Mucosa of descending colon (tissue), 3 donors: ENCODE measurements around the gene SYT7. TPM values are rescaled to one million over a fixed set of nuclear protein-coding genes. Genes with fewer than 3 reads are reported as not detected.

Experiments used
- ATAC-seq: fragments of 200-7000 bp; cut with Tn5 transposase; one replicate; pipeline ENCODE4 v1.9.1; 2020; ENCODE audit warnings: mild to moderate bottlenecking, moderate library complexity
- DNase-seq, 3 donors: peaks; one replicate each; pipeline ENCODE4 v3.0.0-alpha.2; 2020
- H3K36me3 ChIP-seq: fragments of 200-600 bp; one replicate; pipeline ENCODE4 v1.8.0; 2021; ENCODE audit warnings: low read depth, mild to moderate bottlenecking
- H3K4me1 ChIP-seq: fragments of 200-600 bp; one replicate; pipeline ENCODE4 v1.8.0; 2021; ENCODE audit warnings: low read depth, mild to moderate bottlenecking
- H3K4me3 ChIP-seq: fragments of 200-600 bp; one replicate; pipeline ENCODE4 v1.8.0; 2021; ENCODE audit warnings: mild to moderate bottlenecking
- H3K9me3 ChIP-seq: fragments of 200-600 bp; one replicate; pipeline ENCODE4 v1.8.0; 2021; ENCODE audit warnings: mild to moderate bottlenecking
- CTCF ChIP-seq: fragments of 200-600 bp; IDR thresholded peaks from one replicate; pipeline ENCODE4 v1.8.0; 2022; ENCODE audit warnings: antibody characterized with exemption, mild to moderate bottlenecking
- intact Hi-C, 2 donors: fragments of 100-400 bp; cut with DNase I in 1 of 2; cut with micrococcal nuclease in 1 of 2; formaldehyde crosslinking; loops; one replicate each; pipeline versions ENCODE4 v1.11.0 to v1.11.1; 2022; cut with DNase I, micrococcal nuclease
- total RNA-seq, 3 donors: library from RNA; stranded (reverse); fragmentation: NEBNext Ultra II Directional in 2 of 3; extraction: Animal tissue kit (Norgen Biotek cat#: 25700) in 2 of 3; gene quantifications; one replicate each; pipeline versions ENCODE4 v1.2.1 to v1.2.4, GENCODE V29; 2021 to 2023
- donor health status: DM: no; HTN: no; CAD: no; lungs with moderate emphysema.
- donor health status: DM: no; HTN: no; CAD: no.
- donor health status: DM: no; HTN: yes; CAD: no.

Gene SYT7
- total RNA-seq, 3 donors from 2014 or later = 8.2 to 19.7 (median 19.0) TPM

DNA sequence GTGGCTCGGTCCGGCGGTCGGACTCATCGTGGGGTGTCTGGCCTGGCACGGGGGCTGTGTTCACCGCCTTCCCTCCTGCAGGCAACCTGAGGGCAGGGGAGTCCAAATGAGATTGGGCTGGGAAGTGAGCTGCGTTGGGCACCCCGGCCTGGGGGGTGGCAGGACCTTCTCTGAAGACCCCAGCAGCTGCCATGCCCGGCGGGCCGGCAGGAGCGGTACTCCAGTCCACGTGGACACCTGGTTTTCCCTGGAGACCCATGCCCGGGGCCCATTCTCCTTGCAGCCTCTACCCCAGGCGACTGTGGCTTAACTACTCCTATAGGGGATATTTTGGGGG, 47.9 kb downstream of the SYT7 start:
- Histone ChIP-seq H3K4me1 (peaks cover 24% of the 10 kb centered on the region), H3K9me3 (no peaks in the 10 kb centered on the region), H3K4me3 (no peak overlapping the region), H3K36me3 (no peaks in the 10 kb centered on the region)
- TF ChIP-seq CTCF = no peak
- ATAC-seq = no peak
- intact Hi-C loops = no loop called here
- no peak for DNase-seq

DNA sequence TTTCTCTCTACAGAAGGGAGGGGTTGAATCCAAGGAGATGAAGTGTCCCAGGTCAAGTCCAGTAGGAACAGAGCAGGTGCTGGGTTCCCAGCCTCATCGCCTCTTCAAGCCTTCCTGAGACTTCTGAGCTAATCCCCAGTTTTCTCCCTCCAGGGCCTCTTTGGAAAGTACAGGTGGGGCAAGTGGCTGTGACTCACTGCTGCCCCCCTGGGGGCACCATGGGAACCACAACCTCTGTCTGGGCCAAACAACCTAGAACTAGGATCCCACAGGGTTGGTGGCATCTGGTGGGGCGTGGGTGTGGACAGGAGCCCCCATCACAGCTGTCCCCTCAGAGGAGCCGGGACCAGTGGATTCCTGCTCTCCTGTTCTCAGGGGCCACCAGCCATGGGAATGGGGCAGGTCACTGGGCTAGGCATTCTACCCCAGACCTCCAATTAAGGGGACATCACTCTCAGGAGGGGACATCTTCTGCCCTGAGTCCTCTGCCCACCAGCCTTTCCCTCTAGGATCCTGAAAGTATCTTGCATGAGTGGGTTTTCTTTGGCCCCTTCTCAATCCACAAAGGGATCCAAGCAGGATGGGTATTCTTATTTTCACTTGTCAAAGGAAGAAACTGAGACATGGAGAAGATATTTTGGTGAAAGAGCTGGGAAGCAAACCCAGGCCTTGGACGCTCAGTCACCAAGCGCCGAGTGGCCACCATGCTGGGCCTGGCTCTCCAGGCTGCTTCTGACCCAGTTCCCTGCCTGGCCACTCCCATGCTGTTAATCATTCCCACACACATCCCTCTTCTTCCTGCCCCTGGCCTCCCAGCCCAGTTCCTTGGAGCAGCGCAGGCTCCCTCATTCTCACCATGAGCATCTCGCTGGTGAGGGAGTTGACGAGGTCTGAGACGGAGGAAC, 48.5 kb downstream of the SYT7 start:
- peak; percentile 70 to 77 (median 72) for DNase-seq
- intact Hi-C loops = no loop called here
- ATAC-seq = peak; percentile 84
- peak; percentile 86 for TF ChIP-seq CTCF
- H3K4me3 ChIP-seq = no peak overlapping the region
- H3K4me1 ChIP-seq = peaks cover 24% of the 10 kb centered on the region
- no peaks in the 10 kb centered on the region for H3K36me3 ChIP-seq
- H3K9me3 ChIP-seq = no peaks in the 10 kb centered on the region

GRCh38 chr11:61531044-61531443, 49.8 kb downstream of the SYT7 start:
- TF ChIP-seq CTCF = no peak
- H3K4me1 ChIP-seq = peaks cover 24% of the 10 kb centered on the region
- DNase-seq (no peak), ATAC-seq (no peak)
- H3K9me3 ChIP-seq = no peaks in the 10 kb centered on the region
- H3K4me3 ChIP-seq = no peak overlapping the region
- intact Hi-C loops = no loop called here
- H3K36me3 ChIP-seq = no peaks in the 10 kb centered on the region

GRCh38 chr11:61529537-61530225, 51.2 kb downstream of the SYT7 start:
- ATAC-seq = no peak
- H3K9me3 ChIP-seq = no peaks in the 10 kb centered on the region
- H3K4me1 ChIP-seq = peaks cover 21% of the 10 kb centered on the region
- H3K4me3 ChIP-seq = no peak overlapping the region
- no peaks in the 10 kb centered on the region for H3K36me3 ChIP-seq
- DNase-seq = no peak
- intact Hi-C loops = no loop called here
- TF ChIP-seq CTCF = no peak

DNA sequence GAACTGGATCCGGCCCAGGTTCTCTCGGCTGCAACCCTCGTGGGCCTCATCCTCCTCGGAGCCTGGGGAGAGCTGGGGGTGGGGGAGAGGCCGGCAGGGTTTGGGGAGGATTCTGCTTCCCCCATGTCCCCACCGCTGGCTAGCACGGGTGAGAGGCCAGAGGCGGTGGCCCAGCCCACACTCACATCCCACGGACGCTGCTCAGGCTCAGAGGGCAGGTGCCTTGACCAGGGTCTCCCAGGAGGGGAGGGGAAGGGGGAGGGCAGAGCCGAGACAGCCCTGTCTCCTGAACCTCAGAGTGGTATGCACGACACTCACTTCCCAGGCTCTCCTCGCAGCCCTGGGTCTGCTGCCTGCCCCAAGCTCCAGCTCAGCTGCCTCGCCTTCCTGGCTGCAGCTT, 52.8 kb downstream of the SYT7 start:
- Histone ChIP-seq H3K36me3 (no peaks in the 10 kb centered on the region), H3K9me3 (no peaks in the 10 kb centered on the region), H3K4me1 (peaks cover 8% of the 10 kb centered on the region), H3K4me3 (no peak overlapping the region)
- ATAC-seq = no peak
- no peak for DNase-seq
- intact Hi-C loops = no loop called here
- TF ChIP-seq CTCF = no peak
